Common myeloid progenitor, CD34-positive (primary cell): ENCODE measurements around the gene ANKRD12.

ENCODE experiments used
- CTCF ChIA-PET: fragments of 350-600 bp; sonication (Branson Sonifier 250); formaldehyde crosslinking; loops from one replicate; lab custom pipeline; 2021; ENCODE audit warnings: antibody characterized with exemption; lab: Charles Lee
- POLR2A ChIA-PET: fragments of 350-600 bp; sonication (Branson Sonifier 250); formaldehyde crosslinking; loops from one replicate; lab custom pipeline; 2021; ENCODE audit warnings: antibody characterized with exemption; lab: Charles Lee
- DNase-seq, 3 donors: peaks; one replicate each; pipeline versions ENCODE4 v3.0.0 to v3.0.0-alpha.2; 2013
- H3K27ac ChIP-seq, 2 experiments: 1 replicate in 1 of 2; 2 replicates in 1 of 2; pipeline ENCODE4 v1.7.0; 2013; ENCODE audit warnings: inconsistent platforms in 2 of 2, low read length in 2 of 2, mild to moderate bottlenecking in 2 of 2, low read depth in 1 of 2, moderate library complexity in 1 of 2; ENCODE audit not compliant: severe bottlenecking in 2 of 2, insufficient read depth in 1 of 2, poor library complexity in 1 of 2
- H3K27me3 ChIP-seq, 5 experiments: replicated peaks in 2 of 5; 1 replicate in 3 of 5; 2 replicates in 2 of 5; pipeline versions ENCODE4 v1.6.1 to v1.7.0; 2013; ENCODE audit warnings: low read length in 4 of 5, mild to moderate bottlenecking in 2 of 5, moderate library complexity in 2 of 5, inconsistent platforms in 1 of 5; ENCODE audit not compliant: insufficient read depth in 5 of 5, control insufficient read depth in 4 of 5
- H3K36me3 ChIP-seq, 4 experiments: 1 replicate in 2 of 4; 2 replicates in 2 of 4; pipeline versions ENCODE4 v1.6.1 to v1.7.0; 2013; ENCODE audit warnings: low read length in 3 of 4, control low read depth in 1 of 4, mild to moderate bottlenecking in 1 of 4; ENCODE audit not compliant: control insufficient read depth in 4 of 4, insufficient read depth in 4 of 4
- H3K4me1 ChIP-seq, 4 experiments: 1 replicate in 3 of 4; 2 replicates in 1 of 4; pipeline versions ENCODE4 v1.6.1 to v1.7.1; 2013; ENCODE audit warnings: low read length in 3 of 4, mild to moderate bottlenecking in 3 of 4, control low read depth in 1 of 4, inconsistent platforms in 1 of 4, moderate library complexity in 1 of 4; ENCODE audit not compliant: control insufficient read depth in 4 of 4, insufficient read depth in 4 of 4; ENCODE audit errors: control extremely low read depth in 1 of 4
- H3K4me3 ChIP-seq, 7 experiments: 1 replicate in 4 of 7; 2 replicates in 3 of 7; pipeline versions ENCODE4 v1.5.1 to v1.7.0; 2013; ENCODE audit warnings: mild to moderate bottlenecking in 7 of 7, low read length in 6 of 7, moderate library complexity in 6 of 7, inconsistent platforms in 2 of 7, low read depth in 2 of 7, control low read depth in 1 of 7; ENCODE audit not compliant: insufficient read depth in 4 of 7, control insufficient read depth in 1 of 7; ENCODE audit errors: extremely low read depth in 1 of 7
- H3K9me3 ChIP-seq, 5 experiments: 1 replicate in 4 of 5; 2 replicates in 1 of 5; pipeline versions ENCODE4 v1.6.1 to v1.7.1; 2013; ENCODE audit warnings: low read length in 4 of 5, mild to moderate bottlenecking in 2 of 5, inconsistent platforms in 1 of 5, low read depth in 1 of 5, moderate library complexity in 1 of 5; ENCODE audit not compliant: control insufficient read depth in 4 of 5, insufficient read depth in 2 of 5; ENCODE audit errors: control extremely low read depth in 1 of 5
- WGBS: methylation state at CpG from one replicate; pipeline ENCODE4 v1.1.5; 2013; ENCODE audit not compliant: insufficient coverage; 5-methylcytosine and 5-hydroxymethylcytosine counted together

Gene ANKRD12

DNA sequence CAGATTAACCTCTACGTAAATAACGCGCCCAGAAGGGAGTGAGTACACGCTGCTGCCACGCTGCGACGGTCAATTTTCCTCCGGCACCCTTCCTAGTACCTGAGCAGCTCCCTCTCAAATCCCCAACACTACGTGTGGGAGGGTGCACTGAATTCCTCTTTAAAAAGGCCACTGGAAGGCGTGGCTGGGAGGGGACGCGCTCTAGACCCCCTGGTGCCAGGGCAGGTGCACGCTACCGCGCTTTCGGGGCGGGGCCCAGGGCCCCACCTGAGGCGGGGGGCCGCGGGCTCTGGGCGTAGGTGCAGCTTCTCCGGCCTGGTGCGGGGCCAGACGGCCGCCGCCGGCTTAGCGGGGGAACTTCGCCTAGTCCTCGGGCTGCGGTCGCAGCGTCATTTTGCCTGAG is 668 bp upstream of the ANKRD12 start:
- no peaks in the 10 kb centered on the region for H3K9me3 ChIP-seq
- no peaks in the 10 kb centered on the region for H3K27me3 ChIP-seq
- H3K27ac ChIP-seq: peak overlapping the region; percentile 90 to 95
- H3K4me1 ChIP-seq: peaks cover 28 to 45% (median 36%) of the 10 kb centered on the region in 4 experiments
- POLR2A ChIA-PET: interaction anchor here (0.6 to 3.2 kb wide), 3 partner anchors 33 to 198 kb away, joined by 4 to 23 read pairs (median 4); partner anchors contain the start of gene NDUFV2
- CTCF ChIA-PET: interaction anchor here (1.0 to 3.1 kb wide), 5 partner anchors 10 to 33 kb away, joined by 4 to 14 read pairs (median 7); no protein-coding TSS in a partner anchor
- WGBS: 0% methylated on average over 32 of the region's 33 CpGs
- DNase-seq: peak in 1 of 3 donors; percentile 47
- peaks cover 7 to 34% (median 15%) of the 10 kb centered on the region in 4 experiments for H3K36me3 ChIP-seq
- H3K4me3 ChIP-seq: peak overlapping the region; percentile 83 to 98 (median 91)

DNA sequence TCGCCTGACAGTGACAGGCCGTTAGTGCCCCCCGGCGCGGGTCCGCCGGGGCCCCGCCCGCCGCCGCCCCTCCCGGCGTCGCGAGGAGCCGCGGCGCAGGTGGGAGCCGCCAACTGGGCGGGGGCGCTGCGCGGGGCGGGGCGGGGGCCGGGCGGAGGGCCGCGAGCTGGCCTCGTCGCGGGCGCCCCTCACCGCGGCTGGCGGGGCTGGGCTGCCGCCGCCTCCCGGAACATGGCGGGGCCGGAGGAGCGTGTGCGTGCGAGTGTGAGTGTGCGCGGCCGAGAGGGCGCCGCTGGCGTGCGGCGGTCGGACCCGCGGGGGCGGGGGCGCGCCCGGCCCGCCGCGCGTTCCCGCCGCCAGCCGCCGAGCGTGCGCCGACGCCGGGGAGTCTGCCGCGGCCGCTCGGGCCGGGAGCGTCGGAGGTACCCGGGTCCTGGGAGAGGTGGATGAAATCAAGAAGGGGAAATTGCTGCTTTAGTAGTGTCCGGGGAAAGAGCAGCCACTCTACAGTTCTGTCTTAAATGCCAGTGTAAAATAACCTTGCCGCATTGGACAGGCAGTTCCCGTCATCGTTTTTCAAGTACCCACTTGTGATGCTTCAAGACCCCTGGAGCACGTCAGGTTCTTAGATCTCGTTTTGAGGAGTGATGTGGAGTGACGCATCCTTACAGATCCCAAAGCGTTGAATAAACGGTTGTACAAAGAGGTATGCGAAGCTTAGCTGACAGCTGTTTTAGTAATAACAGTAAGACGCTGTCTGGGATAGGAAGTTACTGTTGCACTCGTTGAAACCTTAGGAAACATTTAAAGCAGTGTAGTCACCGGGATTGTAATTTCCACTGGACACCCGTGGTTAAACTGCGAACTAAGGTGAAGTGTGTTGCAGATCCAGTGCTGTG is 836 bp downstream of the ANKRD12 start:
- H3K9me3 ChIP-seq: no peaks in the 10 kb centered on the region
- peak; percentile 78 to 92 (median 89) for DNase-seq
- H3K4me3 ChIP-seq: peak overlapping the region; percentile 75 to 98 (median 93)
- peaks cover under 1 to 23% (median 6%) of the 10 kb centered on the region in 4 experiments for H3K36me3 ChIP-seq
- ChIA-PET POLR2A (interaction anchor here (0.5 to 3.2 kb wide), 8 partner anchors 14 to 207 kb away, joined by 3 to 23 read pairs (median 4); partner anchors contain the start of gene NDUFV2), CTCF (interaction anchor here (0.6 to 3.8 kb wide), 9 partner anchors 10 to 64 kb away, joined by 3 to 14 read pairs (median 6); partner anchors contain the start of gene NDUFV2)
- no peaks in the 10 kb centered on the region for H3K27me3 ChIP-seq
- under 1% methylated on average over 65 of the region's 95 CpGs for WGBS
- H3K27ac ChIP-seq: peak overlapping the region; percentile 90 to 96
- peaks cover 28 to 49% (median 39%) of the 10 kb centered on the region in 4 experiments for H3K4me1 ChIP-seq

GRCh38 chr18:9139400-9140039 is 2.9 kb downstream of the ANKRD12 start:
- no CpG with 5 or more reads among the region's 7 CpGs for WGBS
- ChIA-PET POLR2A (no interaction called here), CTCF (interaction anchor here (0.8 to 3.8 kb wide), 12 partner anchors 8 to 181 kb away, joined by 3 to 14 read pairs (median 4); no protein-coding TSS in a partner anchor)
- H3K4me3 ChIP-seq: peak overlapping the region in 4 of 7 experiments; percentile 34 to 56 (median 50)
- H3K9me3 ChIP-seq: no peaks in the 10 kb centered on the region
- H3K27me3 ChIP-seq: no peaks in the 10 kb centered on the region
- H3K27ac ChIP-seq: peak overlapping the region in 1 of 2 experiments; percentile 96
- H3K4me1 ChIP-seq: peaks cover 28 to 61% (median 47%) of the 10 kb centered on the region in 4 experiments
- no peak for DNase-seq
- H3K36me3 ChIP-seq: peaks cover 0 to 11% (median 2%) of the 10 kb centered on the region in 4 experiments

- Histone ChIP-seq H3K36me3 (peaks cover 0 to 3% (median 0%) of the 10 kb centered on the region in 4 experiments), H3K27ac (peak overlapping the region in 1 of 2 experiments; percentile 60), H3K4me3 (peak overlapping the region in 3 of 7 experiments; percentile 48 to 56 (median 51)), H3K9me3 (no peaks in the 10 kb centered on the region), H3K4me1 (peaks cover 23 to 59% (median 42%) of the 10 kb centered on the region in 4 experiments), H3K27me3 (no peaks in the 10 kb centered on the region)
- CTCF ChIA-PET: interaction anchor here (0.8 to 3.8 kb wide), 11 partner anchors 7 to 66 kb away, joined by 3 to 14 read pairs (median 4); no protein-coding TSS in a partner anchor
- WGBS: 100% methylated on average over 1 of the region's 2 CpGs
- DNase-seq: no peak
- POLR2A ChIA-PET: no interaction called here
These were observed 3.8 kb downstream of the ANKRD12 start for GRCh38 chr18:9140381-9140780.

- Histone ChIP-seq H3K27me3 (no peaks in the 10 kb centered on the region), H3K36me3 (no peaks in the 10 kb centered on the region), H3K4me1 (peaks cover 21 to 56% (median 38%) of the 10 kb centered on the region in 4 experiments), H3K27ac (peak overlapping the region in 1 of 2 experiments; percentile 60), H3K9me3 (no peaks in the 10 kb centered on the region), H3K4me3 (peak overlapping the region in 1 of 7 experiments; percentile 13)
- ChIA-PET POLR2A (no interaction called here), CTCF (interaction anchor here (0.8 to 3.1 kb wide), 4 partner anchors 10 to 67 kb away, joined by 3 to 10 read pairs (median 6); no protein-coding TSS in a partner anchor)
- 50% methylated on average over 1 of the region's 2 CpGs for WGBS
- DNase-seq: no peak
These were observed 4.4 kb downstream of the ANKRD12 start for GRCh38 chr18:9140984-9141383.

- WGBS: no CpG with 5 or more reads among the region's 1 CpG
- DNase-seq: no peak
- H3K27me3 ChIP-seq: no peaks in the 10 kb centered on the region
- peaks cover 20 to 65% (median 41%) of the 10 kb centered on the region in 4 experiments for H3K4me1 ChIP-seq
- ChIA-PET POLR2A (no interaction called here), CTCF (interaction anchor here (0.9 to 2.8 kb wide), 7 partner anchors 32 to 450 kb away, joined by 3 to 20 read pairs (median 4); no protein-coding TSS in a partner anchor)
- H3K9me3 ChIP-seq: no peaks in the 10 kb centered on the region
- no peak overlapping the region for H3K4me3 ChIP-seq
- no peaks in the 10 kb centered on the region for H3K36me3 ChIP-seq
- H3K27ac ChIP-seq: peak overlapping the region in 1 of 2 experiments; percentile 27
These were observed 9.6 kb downstream of the ANKRD12 start for GRCh38 chr18:9146224-9146623.
